Measurements from ENCODE around the gene CYSTM1. TPM values are rescaled to one million over a fixed set of nuclear protein-coding genes. Genes with fewer than 3 reads are reported as not detected.

CYSTM1 gene
- total and polyA plus RNA-seq, 2 of the 8 experiments (the other 6 are each of a cell fraction or from before 2014, with no cell fraction given): 25.0 to 47.8 TPM

DNA sequence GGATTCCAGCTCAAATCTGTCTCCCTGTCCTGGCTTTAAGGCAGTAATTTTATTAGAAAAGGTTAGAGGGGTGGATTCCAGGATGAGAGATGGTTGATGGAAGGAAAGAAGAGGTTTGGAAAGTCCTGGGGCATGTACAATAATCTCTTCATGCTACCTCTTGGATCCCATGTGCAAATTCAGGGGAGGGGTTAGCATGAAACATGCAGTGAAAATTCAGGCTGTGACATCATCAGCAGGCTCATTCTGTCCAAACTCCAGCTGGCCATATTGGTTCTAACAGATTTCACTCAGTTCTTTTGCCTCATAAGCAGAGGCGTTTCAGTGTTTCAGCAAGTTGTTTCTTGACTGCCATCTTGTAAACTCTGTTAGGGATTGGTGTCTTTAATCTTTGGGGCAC is 55.4 kb downstream of the CYSTM1 start:
- H2BK5ac ChIP-seq (ENCODE audit: low read depth, low read length): no peak overlapping the region
- H2BK12ac ChIP-seq (ENCODE audit: low read depth, low read length): no peak overlapping the region
- H3K9ac ChIP-seq (replicated peaks in 1 of 4; ENCODE audit: extremely low read depth in 1 of 4, low read depth in 3 of 4, low read length in 3 of 4): no peak overlapping the region
- H4K5ac ChIP-seq (ENCODE audit: insufficient read length, low read depth, low read length): no peak overlapping the region
- H4K91ac ChIP-seq (replicated peaks; ENCODE audit: insufficient read length, low read length): no peak overlapping the region
- no peak overlapping the region for H2BK120ac ChIP-seq (replicated peaks; ENCODE audit: low read depth, low read length)
- ChIA-PET CTCF (ENCODE audit: partially characterized antibody) (interaction anchor here (1.1 to 8.4 kb wide), 4 partner anchors 10 to 367 kb away, joined by 3 to 99 read pairs (median 5); partner anchors contain the start of gene HBEGF), POLR2A (ENCODE audit: partially characterized antibody) (interaction anchor here (2.4 kb wide), 1 partner anchor 9 kb away, joined by 8 read pairs; no protein-coding TSS in a partner anchor)
- H3K23me2 ChIP-seq (ENCODE audit: low read depth, low read length): no peaks in the 10 kb centered on the region
- H3K79me2 ChIP-seq (ENCODE audit: control insufficient read depth in 1 of 2, insufficient read depth in 2 of 2, low read length in 2 of 2): no peaks in the 10 kb centered on the region
- no peak overlapping the region for H2BK15ac ChIP-seq (ENCODE audit: low read length)
- no peak overlapping the region for H3K18ac ChIP-seq (ENCODE audit: extremely low read depth, low read length)
- no peak overlapping the region for H2AK5ac ChIP-seq (ENCODE audit: low read depth, low read length)
- 88% methylated on average over 1 of the region's 1 CpG; no CpG with 5 or more reads in 1 of the 2 experiments for WGBS, 2 experiments (ENCODE audit: extremely low coverage in 1 of 2, insufficient coverage in 1 of 2, insufficient read length in 1 of 2, insufficient replicate concordance in 2 of 2, low coverage in 1 of 2, low lambda C conversion rate in 2 of 2, missing lambda C conversion rate in 1 of 2)
- H3K79me1 ChIP-seq (ENCODE audit: low read depth, low read length): no peaks in the 10 kb centered on the region
- no peak overlapping the region for H3K23ac ChIP-seq (ENCODE audit: insufficient read length)
- H2AFZ ChIP-seq (ENCODE audit: low read length): no peak overlapping the region
- H3K27me3 ChIP-seq (replicated peaks in 1 of 4; ENCODE audit: control insufficient read depth in 3 of 4, extremely low read depth in 1 of 4, insufficient read depth in 3 of 4, low read length in 3 of 4): no peaks in the 10 kb centered on the region; a peak in 1 of 7 replicates
- no peak overlapping the region for H3K4me2 ChIP-seq (ENCODE audit: insufficient read depth in 1 of 2, low read depth in 2 of 2, low read length in 2 of 2)
- H3K36me3 ChIP-seq (ENCODE audit: control insufficient read depth in 2 of 4, insufficient read depth in 4 of 4, low read length in 3 of 4): no peaks in the 10 kb centered on the region
- no peaks in the 10 kb centered on the region for H3K4me1 ChIP-seq (replicated peaks in 1 of 4; ENCODE audit: control insufficient read depth in 3 of 4, insufficient read depth in 4 of 4, low read length in 3 of 4)
- no peak overlapping the region for H4K8ac ChIP-seq (ENCODE audit: extremely low read depth, insufficient read depth, low read length)
- H3K9me3 ChIP-seq (ENCODE audit: insufficient read depth in 2 of 2, low read depth in 1 of 2, low read length in 1 of 2): no peaks in the 10 kb centered on the region
- no peak overlapping the region for H3K4ac ChIP-seq (replicated peaks; ENCODE audit: insufficient read length, low read depth, low read length)
- H2BK20ac ChIP-seq (ENCODE audit: low read length): no peak overlapping the region
- no peak overlapping the region for H3K56ac ChIP-seq (replicated peaks; ENCODE audit: insufficient read length, low read depth, low read length)
- DNase-seq (ENCODE audit: low read depth in 1 of 2, low spot score in 2 of 2) (no peak), FAIRE-seq (no peak)
- H3K14ac ChIP-seq (ENCODE audit: insufficient read length): no peak overlapping the region
- peaks cover 0 to 3% of the 10 kb centered on the region in 2 experiments for H4K20me1 ChIP-seq (replicated peaks in 1 of 2; ENCODE audit: control insufficient read depth in 1 of 2, insufficient read depth in 2 of 2, low read length in 2 of 2)
- no peak overlapping the region for H3K4me3 ChIP-seq (ENCODE audit: extremely low read depth in 1 of 4, insufficient read depth in 2 of 4, low read depth in 3 of 4, low read length in 4 of 4)
- TF ChIP-seq SRF (IDR thresholded peaks at IDR 0.05; ENCODE audit: low read depth, low read length): no peak
- no peak for TF ChIP-seq YY1 (IDR thresholded peaks at IDR 0.05; ENCODE audit: low read depth, low read length)
- TF ChIP-seq SP1 (IDR thresholded peaks at IDR 0.05; ENCODE audit: low read depth, low read length): no peak
- no peak for TF ChIP-seq ZNF274 (IDR thresholded peaks at IDR 0.05; ENCODE audit: borderline replicate concordance, extremely low read depth, low read length)
- TF ChIP-seq, protein P1, sequence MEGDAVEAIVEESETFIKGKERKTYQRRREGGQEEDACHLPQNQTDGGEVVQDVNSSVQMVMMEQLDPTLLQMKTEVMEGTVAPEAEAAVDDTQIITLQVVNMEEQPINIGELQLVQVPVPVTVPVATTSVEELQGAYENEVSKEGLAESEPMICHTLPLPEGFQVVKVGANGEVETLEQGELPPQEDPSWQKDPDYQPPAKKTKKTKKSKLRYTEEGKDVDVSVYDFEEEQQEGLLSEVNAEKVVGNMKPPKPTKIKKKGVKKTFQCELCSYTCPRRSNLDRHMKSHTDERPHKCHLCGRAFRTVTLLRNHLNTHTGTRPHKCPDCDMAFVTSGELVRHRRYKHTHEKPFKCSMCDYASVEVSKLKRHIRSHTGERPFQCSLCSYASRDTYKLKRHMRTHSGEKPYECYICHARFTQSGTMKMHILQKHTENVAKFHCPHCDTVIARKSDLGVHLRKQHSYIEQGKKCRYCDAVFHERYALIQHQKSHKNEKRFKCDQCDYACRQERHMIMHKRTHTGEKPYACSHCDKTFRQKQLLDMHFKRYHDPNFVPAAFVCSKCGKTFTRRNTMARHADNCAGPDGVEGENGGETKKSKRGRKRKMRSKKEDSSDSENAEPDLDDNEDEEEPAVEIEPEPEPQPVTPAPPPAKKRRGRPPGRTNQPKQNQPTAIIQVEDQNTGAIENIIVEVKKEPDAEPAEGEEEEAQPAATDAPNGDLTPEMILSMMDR (IDR thresholded peaks at IDR 0.05; ENCODE audit: control extremely low read depth in 1 of 3, insufficient read depth in 1 of 3, low read depth in 1 of 3, low read length in 3 of 3): no peak
- no peak for TF ChIP-seq MAFK (IDR thresholded peaks at IDR 0.05; ENCODE audit: low read depth, low read length)
- no peak for TF ChIP-seq SP4 (IDR thresholded peaks at IDR 0.05; ENCODE audit: low read length)
- TF ChIP-seq POLR2AphosphoS5 (IDR thresholded peaks at IDR 0.05; ENCODE audit: low read depth, low read length): no peak
- no peak for TF ChIP-seq BACH1 (IDR thresholded peaks at IDR 0.05; ENCODE audit: low read length)
- TF ChIP-seq EGR1 (IDR thresholded peaks at IDR 0.05; ENCODE audit: borderline replicate concordance, low read depth, low read length): no peak
- TF ChIP-seq CBX5 (IDR thresholded peaks at IDR 0.05; ENCODE audit: low read depth, low read length): no peak
- no peak for TF ChIP-seq SIX5 (IDR thresholded peaks at IDR 0.05; ENCODE audit: low read depth, low read length)
- no peak for TF ChIP-seq BRCA1 (IDR thresholded peaks at IDR 0.05; ENCODE audit: low read depth, low read length)
- no peak for TF ChIP-seq CHD1 (IDR thresholded peaks at IDR 0.05; ENCODE audit: low read depth, low read length)
- H3K27ac ChIP-seq (ENCODE audit: low read depth, low read length): no peak overlapping the region

Measured in H1 (cell line).